Smooth muscle cell (in vitro differentiated cells): ENCODE results near the gene ATP11A. TPM values are rescaled to one million over a fixed set of nuclear protein-coding genes. Genes with fewer than 3 reads are reported as not detected.

Experiments used
- DNase-seq: peaks from one replicate; lab custom pipeline; 2025; ENCODE audit not compliant: unreplicated experiment; lab: John Stamatoyannopoulos, UW
- H2AFZ ChIP-seq: fragments of 200-600 bp; sonication (generic); 2 replicates; pipeline ENCODE4 v1.6.0; 2016; ENCODE audit warnings: antibody characterized with exemption, low read depth, mild to moderate bottlenecking
- H3F3A ChIP-seq: fragments of 200-600 bp; sonication (generic); 2 replicates; pipeline ENCODE4 v1.6.0; 2017; ENCODE audit warnings: antibody characterized with exemption, low read depth
- H3K27ac ChIP-seq: fragments of 200-600 bp; sonication (generic); 2 replicates; pipeline ENCODE4 v1.5.1; 2016; ENCODE audit warnings: low read depth, mild to moderate bottlenecking
- H3K27me3 ChIP-seq: fragments of 200-600 bp; sonication (generic); 2 replicates; pipeline ENCODE4 v1.6.1; 2016; ENCODE audit warnings: low read depth, mild to moderate bottlenecking
- H3K36me3 ChIP-seq: fragments of 200-600 bp; sonication (generic); 2 replicates; pipeline ENCODE4 v1.5.1; 2016; ENCODE audit warnings: low read depth
- H3K4me1 ChIP-seq: fragments of 200-600 bp; sonication (generic); 2 replicates; pipeline ENCODE4 v1.5.1; 2016; ENCODE audit warnings: low read depth
- H3K4me2 ChIP-seq: fragments of 200-600 bp; sonication (generic); 2 replicates; pipeline ENCODE4 v1.6.0; 2016; ENCODE audit warnings: mild to moderate bottlenecking
- H3K4me3 ChIP-seq: fragments of 200-600 bp; sonication (generic); 2 replicates; pipeline ENCODE4 v1.5.1; 2016; ENCODE audit warnings: mild to moderate bottlenecking
- H3K79me2 ChIP-seq: fragments of 200-600 bp; sonication (generic); 2 replicates; pipeline ENCODE4 v1.6.0; 2016; ENCODE audit warnings: low read depth, mild to moderate bottlenecking
- H3K9ac ChIP-seq: fragments of 200-600 bp; sonication (generic); 2 replicates; pipeline ENCODE4 v1.6.0; 2016; ENCODE audit warnings: low read depth
- H3K9me3 ChIP-seq: fragments of 200-600 bp; sonication (generic); replicated peaks from 2 replicates; pipeline ENCODE4 v1.5.1; 2016; ENCODE audit warnings: low read depth
- H4K20me1 ChIP-seq: fragments of 200-600 bp; sonication (generic); 2 replicates; pipeline ENCODE4 v1.6.0; 2016; ENCODE audit warnings: low read depth
- CTCF ChIP-seq: fragments of 200-600 bp; sonication (generic); IDR thresholded peaks from 2 replicates; pipeline ENCODE4 v1.5.1; 2017; ENCODE audit warnings: borderline replicate concordance, mild to moderate bottlenecking, antibody characterized with exemption; ENCODE audit not compliant: insufficient read depth, poor library complexity, severe bottlenecking
- WGBS: methylation state at CpG from one replicate; pipeline ENCODE4 v1.1.7; 2016; ENCODE audit warnings: low lambda C conversion rate; 5-methylcytosine and 5-hydroxymethylcytosine counted together
- polyA plus RNA-seq: library from polyadenylated mRNA; unstranded; fragments of >200 nt; fragmentation: Nextera tagmentation; extraction: Ambion mirVana; gene quantifications from 2 replicates; pipeline ENCODE4 v1.2.1, GENCODE V29; 2016
- total RNA-seq: library from RNA; depleted of rRNA; stranded (reverse); fragments of >200 nt; gene quantifications from 2 replicates; pipeline ENCODE4 v1.2.3, GENCODE V29; 2014

Gene ATP11A
- total and polyA plus RNA-seq, 2 experiments from 2014 or later: 6.5 to 7.5 TPM

GRCh38 chr13:112774829-112775565 is 85.2 kb downstream of the ATP11A start:
- H3K9ac ChIP-seq: no peak overlapping the region
- no peaks in the 10 kb centered on the region for H3K36me3 ChIP-seq
- no peak for TF ChIP-seq CTCF
- H3K27me3 ChIP-seq: no peaks in the 10 kb centered on the region
- no peak overlapping the region for H3K4me2 ChIP-seq
- H3K9me3 ChIP-seq: no peaks in the 10 kb centered on the region
- H3K4me1 ChIP-seq: no peaks in the 10 kb centered on the region
- H3K27ac ChIP-seq: no peak overlapping the region
- 98% methylated on average over 35 of the region's 36 CpGs for WGBS
- peaks cover 73% of the 10 kb centered on the region for H4K20me1 ChIP-seq
- H3K79me2 ChIP-seq: peaks cover 16% of the 10 kb centered on the region
- H2AFZ ChIP-seq: no peak overlapping the region
- H3K4me3 ChIP-seq: no peak overlapping the region
- no peaks in the 10 kb centered on the region for H3F3A ChIP-seq
- no peak for DNase-seq

- Histone ChIP-seq H3K27me3 (no peaks in the 10 kb centered on the region), H3K27ac (no peak overlapping the region), H3K4me3 (no peak overlapping the region), H2AFZ (no peak overlapping the region), H3K4me2 (no peak overlapping the region), H3K79me2 (peaks cover 16% of the 10 kb centered on the region), H3K36me3 (no peaks in the 10 kb centered on the region), H3K9ac (no peak overlapping the region), H4K20me1 (peaks cover 70% of the 10 kb centered on the region), H3F3A (no peaks in the 10 kb centered on the region), H3K4me1 (no peaks in the 10 kb centered on the region), H3K9me3 (no peaks in the 10 kb centered on the region)
- no peak for TF ChIP-seq CTCF
- no peak for DNase-seq
- WGBS: 86% methylated on average over 22 of the region's 25 CpGs
Observed at GRCh38 chr13:112775791-112776279, 86.0 kb downstream of the ATP11A start.

- H3K79me2 ChIP-seq: peaks cover 14% of the 10 kb centered on the region
- no peaks in the 10 kb centered on the region for H3K4me1 ChIP-seq
- H3K4me2 ChIP-seq: no peak overlapping the region
- H4K20me1 ChIP-seq: peaks cover 70% of the 10 kb centered on the region
- no peak for DNase-seq
- H3K9me3 ChIP-seq: no peaks in the 10 kb centered on the region
- H2AFZ ChIP-seq: no peak overlapping the region
- TF ChIP-seq CTCF: no peak
- H3F3A ChIP-seq: no peaks in the 10 kb centered on the region
- WGBS: 96% methylated on average over 9 of the region's 9 CpGs
- no peak overlapping the region for H3K9ac ChIP-seq
- H3K36me3 ChIP-seq: no peaks in the 10 kb centered on the region
- H3K27ac ChIP-seq: no peak overlapping the region
- H3K4me3 ChIP-seq: no peak overlapping the region
- H3K27me3 ChIP-seq: no peaks in the 10 kb centered on the region
Observed at GRCh38 chr13:112776354-112776753, 86.5 kb downstream of the ATP11A start.

- Histone ChIP-seq H3K27ac (no peak overlapping the region), H3K27me3 (no peaks in the 10 kb centered on the region), H3K9ac (no peak overlapping the region), H3K4me2 (no peak overlapping the region), H3K36me3 (no peaks in the 10 kb centered on the region), H3K4me1 (no peaks in the 10 kb centered on the region), H3K9me3 (no peaks in the 10 kb centered on the region), H2AFZ (no peak overlapping the region), H4K20me1 (peaks cover 70% of the 10 kb centered on the region), H3K4me3 (no peak overlapping the region), H3F3A (no peaks in the 10 kb centered on the region), H3K79me2 (peaks cover 8% of the 10 kb centered on the region)
- no peak for TF ChIP-seq CTCF
- DNase-seq: no peak
- WGBS: 94% methylated on average over 11 of the region's 11 CpGs
Observed at GRCh38 chr13:112776971-112777370, 87.1 kb downstream of the ATP11A start.
